ENCODE measurements around the gene RBM20.

Gene RBM20

GRCh38 chr10:110794808-110795207 is 150.7 kb downstream of the RBM20 start:
- DNase-seq (ENCODE audit: insufficient read length, low spot score): no peak
- FAIRE-seq: no peak
- TF ChIP-seq CTCF (IDR thresholded peaks at IDR 0.05; ENCODE audit: insufficient read depth, missing control alignments): no peak

- DNase-seq (ENCODE audit: insufficient read length, low spot score) (no peak), FAIRE-seq (no peak)
- no peak for TF ChIP-seq CTCF (IDR thresholded peaks at IDR 0.05; ENCODE audit: insufficient read depth, missing control alignments)
Observed at GRCh38 chr10:110797416-110797815, 153.3 kb downstream of the RBM20 start.

- FAIRE-seq (no peak), DNase-seq (ENCODE audit: insufficient read length, low spot score) (no peak)
- TF ChIP-seq CTCF (IDR thresholded peaks at IDR 0.05; ENCODE audit: insufficient read depth, missing control alignments): no peak
Observed at GRCh38 chr10:110798340-110798739, 154.2 kb downstream of the RBM20 start.

GRCh38 chr10:110802090-110802489 is 158.0 kb downstream of the RBM20 start:
- DNase-seq (ENCODE audit: insufficient read length, low spot score): no peak
- no peak for TF ChIP-seq CTCF (IDR thresholded peaks at IDR 0.05; ENCODE audit: insufficient read depth, missing control alignments)
- no peak for FAIRE-seq

- TF ChIP-seq CTCF (IDR thresholded peaks at IDR 0.05; ENCODE audit: insufficient read depth, missing control alignments): no peak
- FAIRE-seq (no peak), DNase-seq (ENCODE audit: insufficient read length, low spot score) (no peak)
Observed at GRCh38 chr10:110802551-110803238, 158.6 kb downstream of the RBM20 start.

- DNase-seq (ENCODE audit: insufficient read length, low spot score) (no peak), FAIRE-seq (no peak)
- TF ChIP-seq CTCF (IDR thresholded peaks at IDR 0.05; ENCODE audit: insufficient read depth, missing control alignments): no peak
Observed at GRCh38 chr10:110803239-110803749, 159.2 kb downstream of the RBM20 start.

- DNase-seq (ENCODE audit: insufficient read length, low spot score) (no peak), FAIRE-seq (no peak)
- TF ChIP-seq CTCF (IDR thresholded peaks at IDR 0.05; ENCODE audit: insufficient read depth, missing control alignments): peak; percentile 53
Observed at GRCh38 chr10:110803830-110804338, 159.7 kb downstream of the RBM20 start.

Data from D721Med (cell line).